ENCODE data around the gene PPIC. TPM values are rescaled to one million over a fixed set of nuclear protein-coding genes. Genes with fewer than 3 reads are reported as not detected.
A peak's percentile ranks its signal among the peaks of the same experiment; 100 is the strongest.

PPIC gene
- total and polyA plus RNA-seq, 2 donors (not counting 3 experiments of a cell fraction or from before 2014, with no cell fraction given): 26.5 to 36.4 TPM

GRCh38 chr5:123007754-123008153, 28.8 kb downstream of the PPIC start:
- DNase-seq (ENCODE audit: low read depth, low spot score) (no peak), FAIRE-seq (peak; percentile 8)
- intact Hi-C loops (cut with micrococcal nuclease) (no loop called here), dilution Hi-C loops (cut with MboI; ENCODE audit: extremely low pct_ligation_motif_present, low sequenced_read_pairs) (no loop called here)
- Histone ChIP-seq H3K79me2 (ENCODE audit: control insufficient read depth, insufficient read depth, low read length) (no peaks in the 10 kb centered on the region), H3K9me3 (replicated peaks; ENCODE audit: control insufficient read depth, insufficient read depth, low read length) (no peaks in the 10 kb centered on the region), H3K4me1 (ENCODE audit: control insufficient read depth, extremely low read depth, insufficient read depth, low read length) (no peaks in the 10 kb centered on the region), H2AFZ (ENCODE audit: low read depth, low read length) (no peak overlapping the region), H3K27ac (ENCODE audit: insufficient read depth, low read depth, low read length) (no peak overlapping the region), H3K4me2 (ENCODE audit: insufficient read depth, low read length) (no peak overlapping the region), H4K20me1 (replicated peaks; ENCODE audit: control insufficient read depth, extremely low read depth, insufficient read depth, low read length) (no peaks in the 10 kb centered on the region), H3K9ac (replicated peaks; ENCODE audit: extremely low read depth, insufficient read depth, low read length) (no peak overlapping the region), H3K9me1 (replicated peaks; ENCODE audit: control insufficient read depth, extremely low read depth, insufficient read depth, low read length) (no peaks in the 10 kb centered on the region), H3K36me3 (ENCODE audit: control insufficient read depth in 2 of 2, extremely low read depth in 1 of 2, insufficient read depth in 2 of 2, low read length in 2 of 2) (no peaks in the 10 kb centered on the region), H3K4me3 (replicated peaks in 1 of 3; ENCODE audit: insufficient read depth in 1 of 3, low read depth in 1 of 3, low read length in 3 of 3) (no peak overlapping the region), H3K27me3 (ENCODE audit: control insufficient read depth in 2 of 2, insufficient read depth in 2 of 2, low read length in 2 of 2) (no peaks in the 10 kb centered on the region)
- BruUV-seq (replicated peaks): no TSS peak
- ChIA-PET POLR2A (no interaction called here), CTCF (interaction anchor here (1.0 kb wide), 1 partner anchor 27 kb away, joined by 3 read pairs; no protein-coding TSS in a partner anchor)
- TF ChIP-seq POLR2A (IDR thresholded peaks at IDR 0.05; ENCODE audit: low read depth, low read length) (no peak), MYC (IDR thresholded peaks at IDR 0.05; ENCODE audit: low read depth, low read length) (no peak), EZH2 (IDR thresholded peaks at IDR 0.05; ENCODE audit: borderline replicate concordance, low read depth, low read length, severe bottlenecking) (no peak), CTCF (IDR thresholded peaks at IDR 0.05; ENCODE audit: extremely low read depth in 1 of 2, insufficient read depth in 1 of 2, low read depth in 1 of 2, low read length in 2 of 2) (no peak)

DNA sequence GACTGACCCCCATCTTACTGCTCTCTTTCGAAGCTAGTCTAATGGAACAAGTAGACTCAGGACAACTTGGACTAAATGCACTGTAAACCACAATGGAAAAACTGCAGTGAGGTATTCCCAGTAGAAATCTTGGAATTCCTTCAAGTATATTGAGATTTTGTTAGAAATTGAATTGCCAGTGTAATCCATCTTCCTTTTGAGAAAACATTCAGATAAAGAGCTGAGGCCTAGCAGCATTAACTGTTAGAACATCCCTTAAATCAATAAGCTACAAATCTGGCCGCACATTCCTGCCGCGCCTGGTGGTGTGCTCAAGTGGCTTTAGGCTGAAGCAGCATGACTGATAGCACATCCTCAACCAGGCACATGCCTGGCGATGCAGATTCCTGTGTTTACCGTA, 29.3 kb downstream of the PPIC start:
- Histone ChIP-seq H4K20me1 (replicated peaks; ENCODE audit: control insufficient read depth, extremely low read depth, insufficient read depth, low read length) (no peaks in the 10 kb centered on the region), H3K4me3 (replicated peaks in 1 of 3; ENCODE audit: insufficient read depth in 1 of 3, low read depth in 1 of 3, low read length in 3 of 3) (no peak overlapping the region), H3K9me3 (replicated peaks; ENCODE audit: control insufficient read depth, insufficient read depth, low read length) (no peaks in the 10 kb centered on the region), H3K27me3 (ENCODE audit: control insufficient read depth in 2 of 2, insufficient read depth in 2 of 2, low read length in 2 of 2) (no peaks in the 10 kb centered on the region), H3K4me2 (ENCODE audit: insufficient read depth, low read length) (no peak overlapping the region), H3K4me1 (ENCODE audit: control insufficient read depth, extremely low read depth, insufficient read depth, low read length) (no peaks in the 10 kb centered on the region), H3K79me2 (ENCODE audit: control insufficient read depth, insufficient read depth, low read length) (no peaks in the 10 kb centered on the region), H3K36me3 (ENCODE audit: control insufficient read depth in 2 of 2, extremely low read depth in 1 of 2, insufficient read depth in 2 of 2, low read length in 2 of 2) (no peaks in the 10 kb centered on the region), H3K9ac (replicated peaks; ENCODE audit: extremely low read depth, insufficient read depth, low read length) (no peak overlapping the region), H3K9me1 (replicated peaks; ENCODE audit: control insufficient read depth, extremely low read depth, insufficient read depth, low read length) (no peaks in the 10 kb centered on the region), H3K27ac (ENCODE audit: insufficient read depth, low read depth, low read length) (no peak overlapping the region), H2AFZ (ENCODE audit: low read depth, low read length) (no peak overlapping the region)
- BruUV-seq (replicated peaks): no TSS peak
- dilution Hi-C loops (cut with MboI; ENCODE audit: extremely low pct_ligation_motif_present, low sequenced_read_pairs) (no loop called here), intact Hi-C loops (cut with micrococcal nuclease) (no loop called here)
- DNase-seq (ENCODE audit: low read depth, low spot score) (no peak), FAIRE-seq (no peak)
- ChIA-PET POLR2A (no interaction called here), CTCF (interaction anchor here (1.0 kb wide), 1 partner anchor 27 kb away, joined by 3 read pairs; no protein-coding TSS in a partner anchor)
- TF ChIP-seq GATA2 (IDR thresholded peaks at IDR 0.05; ENCODE audit: insufficient read depth, insufficient read length, low read depth, low read length): no peak
- no peak for TF ChIP-seq POLR2AphosphoS5 (IDR thresholded peaks at IDR 0.05; ENCODE audit: insufficient read depth, low read depth, low read length)
- no peak for TF ChIP-seq CTCF (IDR thresholded peaks at IDR 0.05; ENCODE audit: extremely low read depth in 1 of 2, insufficient read depth in 1 of 2, low read depth in 1 of 2, low read length in 2 of 2)
- TF ChIP-seq MAX (IDR thresholded peaks at IDR 0.05; ENCODE audit: insufficient read depth, insufficient read length): no peak
- TF ChIP-seq MYC (IDR thresholded peaks at IDR 0.05; ENCODE audit: low read depth, low read length): no peak
- no peak for TF ChIP-seq JUN (IDR thresholded peaks at IDR 0.05; ENCODE audit: borderline replicate concordance, insufficient read depth, insufficient read length, low read depth)
- TF ChIP-seq FOS (IDR thresholded peaks at IDR 0.05; ENCODE audit: borderline replicate concordance, insufficient read depth, low read length): no peak
- TF ChIP-seq EZH2 (IDR thresholded peaks at IDR 0.05; ENCODE audit: borderline replicate concordance, low read depth, low read length, severe bottlenecking): no peak
- TF ChIP-seq POLR2A (IDR thresholded peaks at IDR 0.05; ENCODE audit: low read depth, low read length): no peak

Measured in endothelial cell of umbilical vein (primary cell).